Epithelial cell of proximal tubule (primary cell): ENCODE results near the gene TMPRSS2. TPM values are rescaled to one million over a fixed set of nuclear protein-coding genes. Genes with fewer than 3 reads are reported as not detected.

ENCODE experiments used
- DNase-seq: peaks from one replicate; pipeline ENCODE4 v3.0.0-alpha.2; 2011; ENCODE audit warnings: low read depth
- H3K4me3 ChIP-seq: 2 replicates; pipeline ENCODE4 v1.5.1; 2011; ENCODE audit warnings: low read depth, mild to moderate bottlenecking, low read length
- CTCF ChIP-seq: conservative IDR thresholded peaks from 2 replicates; pipeline ENCODE4 v1.5.1; 2012; ENCODE audit warnings: low read depth, mild to moderate bottlenecking, low read length
- total RNA-seq: library from RNA; depleted of rRNA; stranded (reverse); fragments of >200 nt; gene quantifications from 2 replicates; pipeline ENCODE4 v1.2.3, GENCODE V29; 2015

TMPRSS2 gene
- total RNA-seq, 1 donor from 2014 or later: 9.1 TPM

DNA sequence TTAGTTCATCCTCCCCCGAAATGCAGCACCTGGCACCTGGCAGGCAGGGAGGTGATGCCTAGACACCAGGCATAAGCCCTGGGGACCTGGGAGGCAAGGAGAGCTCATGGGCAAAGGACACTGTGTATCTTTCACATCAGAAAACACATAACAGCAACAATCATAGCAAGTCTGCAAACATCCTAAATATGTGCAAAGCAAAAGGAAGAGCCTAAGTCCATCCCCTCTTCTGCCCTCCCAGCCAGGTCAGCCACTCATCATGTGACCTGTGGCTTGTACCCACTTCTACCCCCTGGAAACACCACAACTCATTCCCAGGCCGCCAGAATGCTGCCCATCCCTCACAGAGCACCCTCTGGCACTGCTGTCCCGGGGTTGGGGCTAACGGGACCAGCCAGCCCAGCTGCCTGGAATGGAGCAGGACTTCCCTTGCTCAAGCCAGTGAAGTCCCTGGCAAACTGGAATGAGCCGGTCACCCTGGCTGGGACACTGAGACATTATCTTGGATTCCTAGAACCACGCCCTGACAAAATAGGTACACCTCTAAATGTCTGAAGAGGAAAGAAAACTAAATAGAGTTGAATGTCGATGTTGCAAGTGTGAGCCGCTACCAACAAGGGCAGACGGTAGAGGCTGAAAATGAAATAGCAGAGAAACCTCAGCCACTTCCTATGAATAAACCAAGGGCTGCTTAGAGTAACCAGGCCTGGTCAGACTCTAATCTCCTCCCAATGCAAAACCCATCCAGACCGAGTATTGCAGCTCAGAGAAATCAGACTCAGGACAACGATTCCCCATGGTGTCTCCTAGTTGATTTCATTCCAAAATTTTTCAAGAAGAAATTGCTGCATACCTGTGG, 29.4 kb downstream of the TMPRSS2 start:
- DNase-seq: no peak
- H3K4me3 ChIP-seq: no peak overlapping the region
- no peak for TF ChIP-seq CTCF

DNA sequence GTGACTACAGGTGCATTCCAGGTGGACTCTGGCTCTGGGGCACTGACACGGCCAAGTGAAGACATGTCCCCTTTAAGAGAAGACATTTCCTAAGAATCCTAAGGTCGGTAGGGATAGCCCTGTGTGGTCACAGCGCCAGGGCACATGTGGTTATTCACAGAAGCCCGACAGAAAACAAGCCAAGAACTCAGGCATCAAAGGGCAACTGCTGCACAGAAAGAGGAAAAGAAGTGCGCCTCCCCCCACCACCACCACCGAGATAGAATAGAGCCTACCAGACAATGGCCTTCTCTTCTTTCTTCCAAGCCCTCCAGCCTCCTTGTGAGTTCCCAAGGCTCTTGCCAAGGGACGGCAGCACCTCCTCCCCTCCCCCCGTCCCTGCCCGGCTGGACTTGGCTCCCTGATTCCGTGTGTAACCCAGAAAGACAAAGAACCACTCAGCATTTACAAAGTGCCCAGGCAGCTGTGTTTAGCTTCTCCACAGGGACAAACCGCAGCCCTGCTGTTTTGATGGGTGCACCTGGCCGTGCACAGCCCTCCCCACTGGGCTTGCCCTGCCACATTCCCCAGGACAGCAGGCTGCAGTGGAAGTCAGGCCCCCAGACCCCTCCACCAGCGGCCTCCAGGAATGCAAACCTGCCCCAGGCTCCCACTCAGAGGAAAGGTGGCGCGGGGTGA, 30.2 kb downstream of the TMPRSS2 start:
- no peak for TF ChIP-seq CTCF
- DNase-seq: no peak
- no peak overlapping the region for H3K4me3 ChIP-seq

DNA sequence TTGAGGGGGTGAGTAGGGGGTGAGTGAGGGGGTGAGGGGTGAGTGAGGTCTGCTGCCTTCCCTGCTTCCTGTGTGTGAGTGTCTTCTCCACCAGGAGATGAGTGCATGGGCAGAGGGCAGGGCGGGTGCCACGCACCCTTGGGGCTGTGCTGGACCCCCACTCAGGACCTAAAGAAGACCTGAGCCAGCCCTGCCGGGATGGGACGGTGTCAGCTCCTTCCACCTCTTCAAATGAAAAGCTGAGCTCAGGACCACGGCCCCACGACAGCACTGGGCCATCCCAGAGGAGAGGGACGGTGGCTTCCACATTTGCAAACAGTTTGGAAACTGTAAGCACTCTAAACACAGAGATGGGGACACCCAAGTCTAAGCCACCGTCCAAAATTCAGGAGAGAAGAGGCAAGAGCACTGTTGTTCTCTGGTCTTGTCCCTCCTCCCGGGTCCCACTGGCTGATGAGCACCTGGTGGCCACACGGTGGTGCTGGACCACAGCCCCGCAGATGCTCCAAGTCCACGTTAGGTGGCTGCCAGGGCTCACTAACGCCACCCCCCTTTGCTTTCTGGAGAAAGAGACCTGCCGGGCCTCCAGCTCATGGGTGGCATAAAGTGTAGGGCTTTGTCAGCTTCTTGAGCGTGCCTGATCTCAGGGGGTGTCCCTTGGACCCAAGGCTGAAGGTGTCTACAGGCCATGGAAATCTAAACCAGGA, 32.1 kb downstream of the TMPRSS2 start:
- no peak overlapping the region for H3K4me3 ChIP-seq
- no peak for DNase-seq
- no peak for TF ChIP-seq CTCF

- DNase-seq: no peak
- no peak for TF ChIP-seq CTCF
- no peak overlapping the region for H3K4me3 ChIP-seq
Observed at GRCh38 chr21:41472753-41473548, 35.0 kb downstream of the TMPRSS2 start.

DNA sequence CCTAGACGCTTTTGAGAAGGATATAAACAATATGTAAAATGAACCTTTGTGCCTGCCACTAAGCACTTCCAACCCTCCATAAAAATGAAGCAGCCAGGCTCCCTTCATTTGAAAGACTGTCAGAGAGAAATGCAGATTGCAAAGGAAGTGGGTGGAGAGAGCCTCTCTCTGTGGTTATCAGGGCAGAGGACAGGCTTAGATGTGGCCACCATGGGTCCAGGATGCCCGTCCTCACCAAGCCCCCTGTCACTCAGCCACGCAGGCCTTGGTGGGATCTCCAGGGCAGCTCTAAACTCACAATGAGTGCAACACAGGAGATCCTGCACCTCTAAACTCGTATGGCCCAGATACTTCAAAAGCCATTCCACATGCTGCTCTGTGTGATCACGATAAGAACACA, 37.9 kb downstream of the TMPRSS2 start:
- H3K4me3 ChIP-seq: no peak overlapping the region
- TF ChIP-seq CTCF: no peak
- DNase-seq: no peak

DNA sequence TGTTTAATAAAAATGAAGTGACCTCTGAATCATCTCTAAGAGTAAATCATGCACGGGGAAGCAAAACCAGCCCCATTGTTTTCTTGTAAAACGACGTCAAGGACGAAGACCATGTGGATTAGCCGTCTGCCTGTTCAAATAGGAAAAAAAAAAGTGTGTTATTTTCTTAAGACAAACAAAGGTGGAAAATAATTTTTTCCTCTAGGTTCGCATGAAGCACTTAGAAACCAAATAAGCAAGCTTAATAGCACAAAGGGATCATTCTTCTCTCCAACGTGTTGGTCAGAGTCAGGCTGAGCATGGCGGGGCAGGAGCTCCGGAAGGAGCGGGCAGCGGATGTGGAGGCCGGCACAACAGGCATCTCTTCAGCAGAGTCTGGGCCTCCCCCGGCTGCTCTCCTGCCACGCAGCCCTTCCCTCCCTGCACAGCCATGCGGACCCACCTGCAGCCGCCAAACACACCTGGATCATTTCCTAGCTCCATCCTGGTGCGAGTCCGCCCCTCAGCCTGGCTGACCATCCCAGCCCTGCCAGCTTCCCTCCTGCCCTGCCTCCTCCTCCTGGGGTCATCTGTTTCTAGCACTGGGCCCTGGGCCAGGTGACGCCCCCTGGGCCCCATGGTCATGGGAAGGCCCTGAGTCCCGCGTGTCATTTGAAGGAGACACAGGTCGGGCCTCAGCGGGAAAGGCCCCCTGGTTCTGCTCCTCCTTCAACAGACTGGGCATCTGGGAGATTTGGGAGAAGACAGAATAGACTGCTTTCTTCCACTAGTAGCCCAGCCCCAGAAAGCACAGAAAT, 41.7 kb downstream of the TMPRSS2 start:
- H3K4me3 ChIP-seq: no peak overlapping the region
- no peak for TF ChIP-seq CTCF
- no peak for DNase-seq
